ENCODE measurements around the gene SLC35D1. TPM values are rescaled to one million over a fixed set of nuclear protein-coding genes. Genes with fewer than 3 reads are reported as not detected.

SLC35D1 gene
- total and polyA plus RNA-seq, 10 of the 15 experiments (the other 5 are each of a cell fraction or from before 2014, with no cell fraction given) = 2.9 to 12.4 (median 8.6) TPM

GRCh38 chr1:67009792-67010191 is 44.2 kb downstream of the SLC35D1 start:
- 97% methylated on average over 3 of the region's 3 CpGs for WGBS (ENCODE audit: insufficient coverage, insufficient replicate concordance, low lambda C conversion rate, missing lambda C conversion rate)
- in situ Hi-C loops (cut with MboI) = no loop called here
- Histone ChIP-seq H3K27me3 (replicated peaks in 1 of 2; ENCODE audit: control insufficient read depth in 2 of 2, insufficient read depth in 2 of 2, low read length in 1 of 2) (no peaks in the 10 kb centered on the region), H3K9ac (ENCODE audit: control insufficient read depth, insufficient read depth, low read length) (no peak overlapping the region), H3K4me2 (ENCODE audit: control insufficient read depth, insufficient read depth) (no peak overlapping the region), H2AFZ (ENCODE audit: control insufficient read depth, low read depth, low read length) (no peak overlapping the region), H3K36me3 (ENCODE audit: control insufficient read depth in 2 of 2, insufficient read depth in 2 of 2, low read length in 1 of 2) (peaks cover 0 to 4% of the 10 kb centered on the region in 2 experiments; a peak in 1 of 4 replicates), H3K27ac (ENCODE audit: control insufficient read depth, insufficient read depth) (no peak overlapping the region), H3K9me3 (replicated peaks; ENCODE audit: control insufficient read depth, insufficient read depth, low read length) (no peaks in the 10 kb centered on the region), H4K20me1 (ENCODE audit: control insufficient read depth, insufficient read depth) (no peaks in the 10 kb centered on the region), H3K4me3 (no peak overlapping the region), H3K4me1 (ENCODE audit: control insufficient read depth, insufficient read depth, low read length) (no peaks in the 10 kb centered on the region), H3K79me2 (ENCODE audit: control insufficient read depth, insufficient read depth, low read length) (no peaks in the 10 kb centered on the region)
- ChIA-PET CTCF (no interaction called here), SMC1A (ENCODE audit: uncharacterized antibody, unreplicated experiment) (no interaction called here), RAD21 (ENCODE audit: unreplicated experiment) (no interaction called here), POLR2A (no interaction called here)
- no TSS peak for BruUV-seq (replicated peaks)
- FAIRE-seq (no peak), ATAC-seq (no peak), DNase-seq (ENCODE audit: low read depth, low spot score) (no peak)
- intact Hi-C loops (cut with micrococcal nuclease; ENCODE audit: unreplicated experiment) = no loop called here
- TF ChIP-seq ZNF384 (IDR thresholded peaks at IDR 0.05; ENCODE audit: borderline replicate concordance, low read depth, low read length) (no peak), HDGF (IDR thresholded peaks at IDR 0.05) (no peak), ZNF217 (IDR thresholded peaks at IDR 0.05) (no peak), RELA (IDR thresholded peaks at IDR 0.05; ENCODE audit: borderline replicate concordance, partially characterized antibody) (no peak), CBX3 (IDR thresholded peaks at IDR 0.05; ENCODE audit: borderline replicate concordance, low read depth) (no peak)

- CTCF ChIA-PET = interaction anchor here (3.5 to 5.1 kb wide), 2 partner anchors 9 to 207 kb away, joined by 17 to 36 read pairs; no protein-coding TSS in a partner anchor
- no peak for ATAC-seq
- Histone ChIP-seq H3K79me2 (ENCODE audit: control insufficient read depth, insufficient read depth, low read length) (no peaks in the 10 kb centered on the region), H3K27ac (ENCODE audit: control insufficient read depth, insufficient read depth) (no peak overlapping the region), H3K9ac (ENCODE audit: control insufficient read depth, insufficient read depth, low read length) (no peak overlapping the region), H3K36me3 (ENCODE audit: control insufficient read depth in 2 of 2, insufficient read depth in 2 of 2, low read length in 1 of 2) (no peaks in the 10 kb centered on the region; a peak in 1 of 4 replicates), H3K27me3 (replicated peaks in 1 of 2; ENCODE audit: control insufficient read depth in 2 of 2, insufficient read depth in 2 of 2, low read length in 1 of 2) (no peaks in the 10 kb centered on the region), H2AFZ (ENCODE audit: control insufficient read depth, low read depth, low read length) (no peak overlapping the region), H3K4me1 (ENCODE audit: control insufficient read depth, insufficient read depth, low read length) (no peaks in the 10 kb centered on the region), H3K9me3 (replicated peaks; ENCODE audit: control insufficient read depth, insufficient read depth, low read length) (no peaks in the 10 kb centered on the region), H4K20me1 (ENCODE audit: control insufficient read depth, insufficient read depth) (no peaks in the 10 kb centered on the region), H3K4me3 (no peak overlapping the region), H3K4me2 (ENCODE audit: control insufficient read depth, insufficient read depth) (no peak overlapping the region)
- 94% methylated on average over 8 of the region's 8 CpGs for WGBS (ENCODE audit: insufficient coverage, insufficient replicate concordance, low lambda C conversion rate, missing lambda C conversion rate)
- BruUV-seq (replicated peaks) = no TSS peak
- SMC1A ChIA-PET (ENCODE audit: uncharacterized antibody, unreplicated experiment) = interaction anchor here (0.9 to 1.8 kb wide), 4 partner anchors 9 to 207 kb away, joined by 3 to 5 read pairs (median 4); no protein-coding TSS in a partner anchor
- no peak for DNase-seq (ENCODE audit: low read depth, low spot score)
- in situ Hi-C loops (cut with MboI) = no loop called here
- RAD21 ChIA-PET (ENCODE audit: unreplicated experiment) = interaction anchor here (1.5 kb wide), 1 partner anchor 9 kb away, joined by 4 read pairs; no protein-coding TSS in a partner anchor
- POLR2A ChIA-PET = no interaction called here
- intact Hi-C loops (cut with micrococcal nuclease; ENCODE audit: unreplicated experiment) = no loop called here
- no peak for FAIRE-seq
- no peak for TF ChIP-seq ZBTB33 (IDR thresholded peaks at IDR 0.05)
- TF ChIP-seq SRF (IDR thresholded peaks at IDR 0.05; ENCODE audit: low read depth in 2 of 2, low read length in 2 of 2) = no peak
- no peak for TF ChIP-seq ATF3 (IDR thresholded peaks at IDR 0.05; ENCODE audit: borderline replicate concordance, extremely low read depth, low read depth, low read length)
- no peak for TF ChIP-seq ESRRA (IDR thresholded peaks at IDR 0.05; ENCODE audit: low read length)
- TF ChIP-seq BCL11A (IDR thresholded peaks at IDR 0.05; ENCODE audit: low read depth, low read length) = no peak
- TF ChIP-seq ZZZ3 (IDR thresholded peaks at IDR 0.05; ENCODE audit: control insufficient read depth, insufficient read length, low read depth) = no peak
- no peak for TF ChIP-seq E2F4 (IDR thresholded peaks at IDR 0.05; ENCODE audit: low read depth, low read length)
- TF ChIP-seq EED (IDR thresholded peaks at IDR 0.05; ENCODE audit: low read depth) = no peak
- no peak for TF ChIP-seq SIN3A (IDR thresholded peaks at IDR 0.05; ENCODE audit: low read depth, low read length)
- no peak for TF ChIP-seq PKNOX1 (IDR thresholded peaks at IDR 0.05)
Observed at GRCh38 chr1:67005068-67005467, 48.9 kb downstream of the SLC35D1 start.
